ENCODE measurements around the gene MRPL37. TPM values are rescaled to one million over a fixed set of nuclear protein-coding genes. Genes with fewer than 3 reads are reported as not detected.

The MRPL37 gene
- total RNA-seq: 44.1 and 49.5 TPM in 2 replicates

DNA sequence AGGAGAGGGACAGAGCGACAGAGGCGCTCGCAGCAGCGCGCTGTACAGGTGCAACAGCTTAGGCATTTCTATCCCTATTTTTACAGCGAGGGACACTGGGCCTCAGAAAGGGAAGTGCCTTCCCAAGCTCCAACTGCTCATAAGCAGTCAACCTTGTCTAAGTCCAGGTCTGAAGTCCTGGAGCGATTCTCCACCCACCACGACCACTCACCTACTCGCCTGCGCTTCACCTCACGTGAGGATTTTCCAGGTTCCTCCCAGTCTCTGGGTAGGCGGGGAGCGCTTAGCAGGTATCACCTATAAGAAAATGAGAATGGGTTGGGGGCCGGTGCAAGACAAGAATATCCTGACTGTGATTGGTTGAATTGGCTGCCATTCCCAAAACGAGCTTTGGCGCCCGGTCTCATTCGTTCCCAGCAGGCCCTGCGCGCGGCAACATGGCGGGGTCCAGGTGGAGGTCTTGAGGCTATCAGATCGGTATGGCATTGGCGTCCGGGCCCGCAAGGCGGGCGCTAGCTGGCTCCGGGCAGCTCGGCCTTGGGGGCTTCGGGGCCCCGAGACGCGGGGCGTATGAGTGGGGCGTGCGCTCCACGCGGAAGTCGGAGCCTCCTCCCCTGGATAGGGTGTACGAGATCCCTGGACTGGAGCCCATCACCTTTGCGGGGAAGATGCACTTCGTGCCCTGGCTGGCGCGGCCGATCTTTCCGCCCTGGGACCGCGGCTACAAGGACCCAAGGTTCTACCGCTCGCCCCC is at the start of gene MRPL37, which contains the start of gene CYB5RL:
MRPL37 (plus strand) TSS at position 403 of the 754 bp plus-strand sequence; CDS start at position 480, 77 bp downstream.
CYB5RL (minus strand) TSS at position 266 of the 754 bp plus-strand sequence. CDS start 4,414 bp downstream, outside the sequence.

DNA sequence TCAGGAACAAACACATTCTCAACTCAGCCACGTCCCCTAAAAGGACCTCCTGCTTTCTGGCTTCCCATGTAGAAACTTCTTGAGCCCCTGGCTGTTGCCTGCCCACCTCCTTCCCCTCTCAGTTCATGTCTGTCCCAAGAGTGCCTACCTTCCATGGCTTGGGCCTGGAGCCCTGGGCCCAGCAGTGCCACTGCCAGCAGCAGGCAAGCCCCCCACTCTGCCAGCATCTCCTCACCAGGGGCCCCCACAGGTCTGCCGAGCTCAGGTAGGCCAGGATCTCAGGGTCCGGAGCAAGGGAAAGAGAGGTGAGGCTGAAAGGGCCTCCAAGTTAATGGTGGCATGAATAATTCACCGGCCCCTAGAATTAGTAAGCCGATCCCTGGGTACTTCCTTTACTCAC is 47.3 kb upstream of the MRPL37 start, which contains the start of gene CDCP2:
CDCP2 (minus strand) TSS at position 305 of the 400 bp plus-strand sequence; CDS start at position 227, 78 bp downstream.

Other genes with a start within 250 kb of the MRPL37 start
- gene LDLRAD1, start 182.0 kb upstream of the MRPL37 start, total RNA-seq: not detected in 2 replicates
- 336 and 476 TPM in 2 replicates for gene TMEM59, start 147.0 kb upstream of the MRPL37 start, total RNA-seq
- gene TCEANC2, start 146.6 kb upstream of the MRPL37 start, total RNA-seq: 3.2 and 3.7 TPM in 2 replicates
- gene CDCP2, start 47.2 kb upstream of the MRPL37 start, total RNA-seq: not detected in 2 replicates
- 5.8 and 6.2 TPM in 2 replicates for gene CYB5RL, start 137 bp upstream of the MRPL37 start, total RNA-seq
- 10.1 and 11.1 TPM in 2 replicates for gene SSBP3, start 206.2 kb downstream of the MRPL37 start, total RNA-seq